WI38 (cell line): ENCODE data around the gene SHB.

Experiments used
- H3K4me3 ChIP-seq: 2 replicates; pipeline ENCODE4 v1.5.1; 2011; ENCODE audit warnings: low read depth, mild to moderate bottlenecking, control low read depth, low read length
- CTCF ChIP-seq: IDR thresholded peaks from 2 replicates; pipeline ENCODE4 v1.5.1; 2012; ENCODE audit warnings: low read depth, mild to moderate bottlenecking, control low read depth, low read length

SHB gene

GRCh38 chr9:38081356-38082108 lies 12.5 kb upstream of the SHB start:
- H3K4me3 ChIP-seq: no peak overlapping the region
- no peak for TF ChIP-seq CTCF

- TF ChIP-seq CTCF: no peak
- no peak overlapping the region for H3K4me3 ChIP-seq
Measured at GRCh38 chr9:38079461-38080031, 10.5 kb upstream of the SHB start.

GRCh38 chr9:38075272-38075671 lies 6.2 kb upstream of the SHB start:
- no peak for TF ChIP-seq CTCF
- H3K4me3 ChIP-seq: no peak overlapping the region

- TF ChIP-seq CTCF: no peak
- H3K4me3 ChIP-seq: peak overlapping the region; percentile 55
Measured at GRCh38 chr9:38074441-38074961, 5.5 kb upstream of the SHB start.

GRCh38 chr9:38073882-38074281 lies 4.9 kb upstream of the SHB start:
- H3K4me3 ChIP-seq: peak overlapping the region; percentile 55
- no peak for TF ChIP-seq CTCF

GRCh38 chr9:38071470-38072134 lies 2.6 kb upstream of the SHB start:
- no peak for TF ChIP-seq CTCF
- H3K4me3 ChIP-seq: no peak overlapping the region
